Gastroesophageal sphincter (tissue), 3 donors: ENCODE measurements around the gene WDR27.

ENCODE experiments used
- CTCF ChIP-seq, 4 experiments: fragments of 200-600 bp in 2 of 4; fragments of 450-650 bp in 2 of 4; sonication (generic) in 1 of 4; IDR thresholded peaks; one replicate each; pipeline ENCODE4 v1.5.1; 2017 to 2019; ENCODE audit warnings: antibody characterized with exemption in 4 of 4, mild to moderate bottlenecking in 2 of 4, moderate library complexity in 2 of 4
- EP300 ChIP-seq: sonication (generic); formaldehyde crosslinking; IDR thresholded peaks from one replicate; pipeline ENCODE4 v1.6.1; 2017; ENCODE audit warnings: antibody characterized with exemption, mild to moderate bottlenecking
- POLR2A ChIP-seq, 2 donors: fragments of 450-650 bp; IDR thresholded peaks; one replicate each; pipeline ENCODE4 v1.6.1; 2017; ENCODE audit warnings: antibody characterized with exemption in 2 of 2, mild to moderate bottlenecking in 2 of 2, moderate library complexity in 1 of 2

DNA sequence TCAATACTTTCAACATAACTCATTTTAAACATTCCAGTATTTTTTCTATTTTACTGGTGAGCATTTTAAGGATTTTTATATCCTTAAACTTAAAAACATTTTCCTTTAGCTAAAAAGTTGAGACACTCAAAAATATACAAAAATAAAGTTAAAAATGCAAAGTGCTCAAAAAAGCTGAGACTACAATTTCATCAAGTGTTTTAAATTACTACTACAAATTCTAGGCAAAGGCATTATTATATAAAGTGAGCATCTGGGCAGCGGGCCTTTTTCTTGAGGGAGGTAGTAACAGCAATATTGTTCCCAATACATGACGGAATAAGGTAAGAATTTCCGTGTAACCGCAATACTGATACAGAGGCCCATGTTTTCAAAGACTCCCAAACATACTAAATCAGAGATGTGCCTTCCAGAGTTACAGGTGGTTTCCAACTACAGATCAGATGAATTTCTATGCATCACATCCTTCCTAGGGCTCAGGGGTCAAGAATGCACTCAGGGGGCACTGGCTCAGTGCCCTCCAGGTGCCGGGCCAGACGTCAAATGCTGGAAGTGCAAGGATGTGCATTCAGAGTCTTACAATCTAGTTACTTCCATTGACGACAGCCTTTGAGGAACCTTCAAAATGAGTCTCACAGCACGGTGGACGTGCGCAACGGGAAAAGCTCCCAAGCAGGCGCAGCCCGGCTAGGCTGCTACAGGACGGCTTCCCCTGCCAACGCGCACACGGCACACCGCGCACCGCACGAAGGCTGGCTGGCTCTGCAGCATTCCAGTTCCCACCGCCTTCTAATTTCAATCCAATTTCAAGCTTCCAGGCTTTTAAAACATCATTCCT is 20.8 kb upstream of the WDR27 start:
- TF ChIP-seq CTCF (IDR thresholded peaks at IDR 0.05) (no peak), EP300 (no peak), POLR2A (IDR thresholded peaks at IDR 0.05) (no peak)
